GM19351 (cell line): ENCODE results near the gene ATG16L2.
"Not testable (repeated sequence)": the region's sequence is repeated elsewhere in the genome, so short reads cannot be mapped to it uniquely, and the experiment has no call there.

Experiments
- ATAC-seq: cut with Tn5 transposase; IDR thresholded peaks from one replicate; pipeline ENCODE4 v1.9.1; 2021; ENCODE audit warnings: mild to moderate bottlenecking, moderate library complexity; ENCODE audit not compliant: unreplicated experiment

The ATG16L2 gene

DNA sequence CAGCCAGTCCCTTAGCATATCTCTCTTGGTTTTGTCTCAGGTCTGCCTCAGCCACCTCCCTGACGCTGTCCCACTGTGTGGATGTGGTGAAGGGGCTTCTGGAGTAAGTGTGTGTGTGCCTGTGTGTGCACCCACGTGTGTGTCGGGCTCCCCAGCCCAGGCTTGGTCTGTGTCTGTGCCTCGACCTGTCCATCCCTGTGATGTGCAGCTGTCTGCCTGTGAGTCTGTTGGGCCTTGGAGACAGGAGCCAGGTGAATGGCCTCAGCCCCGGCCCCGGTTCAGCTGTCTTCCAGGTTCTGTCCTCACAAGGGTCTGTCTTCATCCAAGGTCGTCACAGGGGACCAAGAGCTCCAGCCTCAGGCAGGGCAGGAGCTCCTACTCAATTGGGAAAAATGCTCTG lies 9.8 kb downstream of the ATG16L2 start:
- no peak for ATAC-seq

GRCh38 chr11:72824811-72825505 lies 10.7 kb downstream of the ATG16L2 start:
- ATAC-seq, result no peak

DNA sequence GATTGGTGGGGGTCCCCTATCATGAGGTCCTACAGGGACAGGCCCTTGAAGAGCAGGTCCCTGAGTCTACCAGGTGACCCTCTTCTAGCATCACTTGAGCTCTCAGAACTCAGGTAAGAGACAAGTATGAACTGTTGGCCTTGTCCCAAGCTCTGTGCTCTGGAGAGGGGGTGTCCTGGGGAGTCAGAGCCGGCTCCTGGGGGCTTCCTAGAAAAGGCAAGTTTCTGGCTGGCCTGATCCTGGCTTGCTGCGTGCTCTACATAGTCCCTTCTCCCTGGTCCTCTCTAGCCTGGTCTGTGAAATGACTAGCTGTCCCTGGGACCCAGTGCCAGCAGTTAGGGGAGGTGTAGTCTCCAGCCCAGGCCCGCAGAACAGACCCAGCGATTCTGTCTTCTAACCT lies 11.4 kb downstream of the ATG16L2 start:
- no peak for ATAC-seq

GRCh38 chr11:72826191-72826941 lies 12.2 kb downstream of the ATG16L2 start:
- no peak for ATAC-seq

- no peak for ATAC-seq
Observed at GRCh38 chr11:72826942-72827480, 12.8 kb downstream of the ATG16L2 start.

DNA sequence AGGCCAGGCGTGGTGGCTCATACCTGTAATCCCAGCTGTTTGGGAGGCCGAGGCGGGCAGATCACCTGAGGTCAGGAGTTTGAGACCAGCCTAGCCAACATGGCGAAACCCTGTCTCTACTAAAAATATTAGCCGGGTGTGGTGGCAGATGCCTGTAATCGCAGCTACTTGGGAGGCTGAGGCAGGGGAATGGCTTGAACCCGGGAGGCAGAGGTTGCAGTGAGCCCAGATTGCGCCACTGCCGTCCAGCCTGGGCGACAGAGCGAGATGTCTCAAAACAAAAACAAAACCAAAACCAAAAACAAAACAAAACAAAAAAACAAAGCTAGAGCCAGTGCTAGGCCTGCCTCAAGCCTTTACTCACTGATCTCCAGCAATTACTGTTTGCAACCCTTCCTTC lies 13.4 kb downstream of the ATG16L2 start:
- not testable (repeated sequence) for ATAC-seq

- no peak for ATAC-seq
Observed at GRCh38 chr11:72828081-72828567, 13.9 kb downstream of the ATG16L2 start.

DNA sequence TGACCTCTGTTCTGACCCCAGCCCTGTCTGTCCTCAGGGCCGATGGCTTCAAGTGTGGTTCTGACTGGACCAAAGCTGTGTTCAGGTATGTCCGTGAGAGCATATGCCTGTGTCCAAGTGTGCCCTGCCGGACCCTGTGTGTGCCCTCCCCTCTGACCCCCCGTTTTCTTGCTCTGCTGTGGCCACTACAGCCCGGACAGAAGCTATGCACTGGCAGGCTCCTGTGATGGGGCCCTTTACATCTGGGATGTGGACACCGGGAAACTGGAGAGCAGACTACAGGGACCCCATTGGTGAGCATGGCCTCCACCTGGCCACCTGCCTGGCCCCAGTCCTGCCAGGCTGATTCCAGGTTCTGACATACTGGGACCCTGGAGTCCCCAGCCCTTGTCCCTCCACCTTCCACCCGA lies 14.5 kb downstream of the ATG16L2 start:
- ATAC-seq, result no peak

- no peak for ATAC-seq
Observed at GRCh38 chr11:72829178-72829577, 15.0 kb downstream of the ATG16L2 start.

GRCh38 chr11:72829884-72830533 lies 15.8 kb downstream of the ATG16L2 start:
- ATAC-seq, result no peak

DNA sequence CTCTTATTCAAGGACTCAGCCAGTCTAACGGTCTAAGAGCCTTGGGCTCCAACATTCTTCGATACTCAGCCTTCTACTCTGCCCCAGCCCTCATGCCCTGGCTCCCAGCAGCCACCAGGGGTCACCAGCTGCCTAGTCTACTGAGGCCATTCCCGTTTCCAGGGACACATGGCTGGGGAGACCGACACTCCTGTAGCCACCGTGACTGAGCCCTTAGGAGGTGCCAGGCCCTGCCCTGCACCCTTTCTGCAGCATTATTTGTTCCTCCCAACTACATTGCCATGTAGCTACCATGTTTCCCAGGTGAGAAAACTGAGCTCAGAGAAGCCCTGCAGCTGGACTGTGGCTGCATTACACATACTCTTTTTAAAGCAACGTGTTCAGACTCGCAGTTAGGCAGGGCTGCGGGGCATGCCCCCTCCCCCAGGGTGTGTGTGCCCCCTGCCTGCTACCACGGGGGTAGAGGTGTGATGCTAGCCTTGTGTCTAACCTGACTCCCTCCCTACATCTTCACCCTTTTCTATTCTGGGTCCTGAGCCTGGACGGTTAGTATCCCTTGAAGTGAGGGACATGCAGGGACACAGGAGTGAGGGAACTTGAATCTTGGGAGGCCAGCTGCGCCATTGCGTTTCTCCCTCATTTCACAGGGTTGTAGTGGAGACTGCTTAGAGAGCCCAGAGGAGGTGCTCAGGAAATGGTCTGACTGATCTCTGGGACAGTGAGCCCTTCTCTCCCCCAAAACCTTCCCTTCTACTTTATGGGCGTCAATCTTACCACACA lies 17.5 kb downstream of the ATG16L2 start:
- ATAC-seq, result no peak

DNA sequence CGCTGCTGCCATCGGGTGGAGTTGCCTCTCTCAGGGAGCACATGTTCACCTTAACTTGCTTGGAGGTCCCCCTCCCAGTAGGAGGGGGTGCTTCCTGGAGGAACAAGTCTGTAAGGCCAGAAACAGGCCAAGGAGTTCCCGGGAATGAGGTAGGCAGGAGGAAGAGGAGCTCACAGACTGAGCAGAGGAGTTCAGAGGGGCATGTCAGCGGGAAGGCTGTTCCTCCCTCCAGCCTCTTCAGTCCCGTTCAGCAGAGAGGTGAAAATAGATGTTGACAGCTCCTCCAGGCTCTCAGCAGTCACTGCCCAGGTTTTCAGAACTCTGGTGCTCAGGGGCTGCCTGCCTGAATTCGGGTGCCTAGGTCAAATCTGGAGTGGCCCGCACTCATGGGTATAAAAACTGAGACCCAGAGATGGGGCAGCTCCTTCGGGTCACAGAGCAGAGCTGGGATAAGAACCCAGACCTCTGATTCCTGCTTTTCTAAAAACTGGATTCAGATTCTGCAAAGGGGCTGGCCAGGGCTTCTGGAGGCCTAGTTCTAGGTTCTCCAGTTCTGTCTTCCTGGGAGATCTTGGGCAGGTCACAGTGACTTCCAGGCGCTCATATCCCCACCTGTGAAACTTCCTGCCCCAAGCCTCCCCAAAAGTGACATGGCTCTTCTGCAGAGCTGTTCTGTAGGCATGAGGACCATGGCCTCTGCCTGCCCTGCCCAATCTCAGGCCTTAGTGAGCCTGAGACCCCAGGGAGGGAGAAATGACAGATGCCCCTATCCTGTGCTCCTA lies 18.3 kb downstream of the ATG16L2 start:
- ATAC-seq, result no peak

- ATAC-seq, result no peak
Observed at GRCh38 chr11:72833083-72833733, 19.0 kb downstream of the ATG16L2 start.

DNA sequence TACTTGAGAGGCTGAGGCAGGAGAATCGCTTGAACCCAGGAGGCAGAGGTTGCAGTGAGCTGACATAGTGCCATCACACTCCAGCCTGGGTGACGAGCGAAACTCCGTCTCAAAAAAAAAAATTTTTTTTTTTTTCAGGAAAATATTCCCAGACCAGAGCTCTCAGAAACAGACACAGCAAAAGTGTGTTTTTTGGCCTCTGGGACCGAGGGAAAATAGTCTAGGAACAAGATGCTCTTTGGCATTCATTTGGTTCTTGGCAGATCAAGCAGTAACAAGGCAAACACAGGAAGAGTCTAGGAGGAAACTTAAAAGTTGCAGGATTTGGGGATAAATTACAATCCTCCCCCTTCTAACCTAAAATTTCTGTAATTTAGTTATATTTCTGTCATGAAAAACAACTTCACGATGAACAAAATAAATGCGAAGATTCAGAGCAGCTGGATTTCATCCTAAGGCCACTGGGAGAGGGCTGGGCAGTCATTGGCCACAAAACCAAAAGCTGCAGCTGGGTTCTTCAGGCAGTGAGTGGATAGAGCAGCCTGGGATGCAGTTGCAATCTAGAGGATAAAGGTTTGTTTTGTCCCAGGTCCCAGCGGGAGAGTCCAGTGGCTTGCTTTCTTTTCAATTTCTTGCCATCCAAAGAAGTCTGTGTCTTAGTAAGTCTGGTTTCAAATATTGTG lies 19.7 kb downstream of the ATG16L2 start:
- no peak for ATAC-seq

GRCh38 chr11:72834905-72835304 lies 20.7 kb downstream of the ATG16L2 start:
- no peak for ATAC-seq

DNA sequence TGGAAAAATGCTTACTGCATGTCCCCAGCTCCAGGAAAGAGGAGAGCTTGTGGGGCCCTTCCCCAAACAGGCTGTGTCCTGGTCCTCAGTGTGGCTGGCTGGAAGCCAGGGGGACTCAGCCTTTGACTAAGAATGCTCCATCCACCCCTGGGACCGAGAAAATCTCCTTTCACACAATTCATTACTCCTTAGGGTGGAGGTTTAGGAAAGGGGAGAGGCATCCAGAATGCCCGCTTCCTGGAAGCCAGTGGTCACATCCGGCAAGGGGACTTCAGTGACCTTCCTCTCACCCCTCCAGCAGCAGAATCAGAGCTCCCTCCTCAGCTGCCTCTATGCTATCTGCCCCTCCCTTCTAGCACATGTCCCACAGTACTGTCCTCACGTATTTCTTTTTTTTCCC lies 21.9 kb downstream of the ATG16L2 start:
- no peak for ATAC-seq

DNA sequence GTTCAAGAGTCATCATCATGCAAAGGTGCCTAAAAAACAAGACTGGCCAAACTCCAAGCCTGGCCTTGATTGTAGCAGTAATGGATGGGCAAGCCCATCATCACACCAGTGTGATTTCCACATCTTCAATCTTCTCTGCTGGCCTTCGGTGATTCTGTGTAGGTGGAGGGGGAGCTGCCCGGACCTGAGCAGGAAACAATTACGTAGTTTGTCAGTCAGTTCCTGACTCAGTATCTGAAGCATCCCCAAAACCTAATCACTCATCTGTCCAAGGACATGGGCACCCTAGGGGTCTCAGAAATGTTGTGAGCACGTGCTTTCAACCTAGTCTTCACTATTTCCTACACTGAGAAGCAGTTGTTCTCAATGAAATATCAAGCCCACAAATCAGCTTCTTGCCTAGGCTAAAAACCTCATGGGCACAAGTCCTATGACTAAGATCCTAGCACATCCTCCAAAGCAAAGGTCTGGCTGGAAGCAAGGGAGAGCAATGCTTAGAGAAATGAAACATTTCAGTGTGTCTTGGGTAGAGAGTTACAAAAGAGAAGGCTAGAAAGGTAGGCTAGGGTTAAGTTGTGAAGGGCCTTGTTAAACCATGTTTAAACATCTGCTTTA lies 24.6 kb downstream of the ATG16L2 start:
- ATAC-seq, result no peak

DNA sequence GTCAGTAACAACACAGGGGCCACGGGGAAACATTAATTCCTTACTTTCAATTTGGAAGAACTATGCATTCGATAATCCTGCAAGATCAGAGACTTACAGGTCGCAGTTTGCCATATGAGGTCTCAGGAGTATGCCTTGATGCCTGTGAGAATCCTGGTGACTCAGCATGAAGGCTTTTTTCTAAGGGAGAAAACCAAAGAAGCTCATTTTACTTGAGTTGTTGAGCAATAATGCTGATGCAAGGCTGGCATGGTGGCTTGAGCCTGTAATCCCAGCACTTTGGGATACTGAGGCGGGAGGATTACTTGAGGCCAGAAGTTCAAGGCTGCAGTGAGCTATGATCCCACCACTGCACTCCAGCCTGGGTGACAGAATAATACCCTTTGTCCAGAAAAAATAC lies 26.6 kb downstream of the ATG16L2 start:
- no peak for ATAC-seq

GRCh38 chr11:72841397-72841796 lies 27.2 kb downstream of the ATG16L2 start:
- ATAC-seq, result no peak
